ENCODE data around the gene VPS26A. TPM values are rescaled to one million over a fixed set of nuclear protein-coding genes. Genes with fewer than 3 reads are reported as not detected.

Gene VPS26A
- total RNA-seq, 1 experiment from 2014 or later: 80.1 TPM

- POLR2A ChIA-PET (ENCODE audit: low non-redundant PET): no interaction called here
- CTCF ChIA-PET: no interaction called here
- H3K4me3 ChIP-seq (ENCODE audit: low read depth, low read length, poor library complexity, severe bottlenecking): no peak overlapping the region
- H3K4me1 ChIP-seq (ENCODE audit: insufficient read depth, low read length, poor library complexity, severe bottlenecking): peaks cover under 1% of the 10 kb centered on the region
- TF ChIP-seq CTCF (conservative IDR thresholded peaks at IDR 0.05; ENCODE audit: low read depth, low read length) (no peak), EZH2 (IDR thresholded peaks at IDR 0.05; ENCODE audit: borderline replicate concordance, low read depth, low read length, poor library complexity, severe bottlenecking) (no peak)
- H3K27ac ChIP-seq (ENCODE audit: low read depth, low read length, poor library complexity, severe bottlenecking): no peak overlapping the region
- H3K9me3 ChIP-seq (ENCODE audit: low read depth, low read length, poor library complexity, severe bottlenecking): no peaks in the 10 kb centered on the region
- DNase-seq (ENCODE audit: low spot score): no peak
- H3K27me3 ChIP-seq (replicated peaks; ENCODE audit: insufficient read depth, low read depth, low read length, poor library complexity): no peaks in the 10 kb centered on the region
- no TSS peak for BruUV-seq (replicated peaks)
- peaks cover 41% of the 10 kb centered on the region for H3K36me3 ChIP-seq (ENCODE audit: insufficient read depth, low read length, poor library complexity, severe bottlenecking)
- intact Hi-C loops (cut with micrococcal nuclease; ENCODE audit: unreplicated experiment): no loop called here
Observed at GRCh38 chr10:69186524-69186923, 62.5 kb downstream of the VPS26A start.

- BruUV-seq (replicated peaks): no TSS peak
- CTCF ChIA-PET: no interaction called here
Observed at GRCh38 chr10:69201045-69201444, 77.1 kb downstream of the VPS26A start.

GRCh38 chr10:69202332-69202731, 78.4 kb downstream of the VPS26A start:
- no peak for DNase-seq (ENCODE audit: low spot score)
- Histone ChIP-seq H3K27ac (ENCODE audit: low read depth, low read length, poor library complexity, severe bottlenecking) (no peak overlapping the region), H3K4me3 (ENCODE audit: low read depth, low read length, poor library complexity, severe bottlenecking) (no peak overlapping the region), H3K27me3 (replicated peaks; ENCODE audit: insufficient read depth, low read depth, low read length, poor library complexity) (no peaks in the 10 kb centered on the region), H3K4me1 (ENCODE audit: insufficient read depth, low read length, poor library complexity, severe bottlenecking) (no peaks in the 10 kb centered on the region), H3K9me3 (ENCODE audit: low read depth, low read length, poor library complexity, severe bottlenecking) (no peaks in the 10 kb centered on the region), H3K36me3 (ENCODE audit: insufficient read depth, low read length, poor library complexity, severe bottlenecking) (peaks cover 28% of the 10 kb centered on the region)
- intact Hi-C loops (cut with micrococcal nuclease; ENCODE audit: unreplicated experiment): no loop called here
- TF ChIP-seq CTCF (conservative IDR thresholded peaks at IDR 0.05; ENCODE audit: low read depth, low read length): no peak
- TF ChIP-seq EZH2 (IDR thresholded peaks at IDR 0.05; ENCODE audit: borderline replicate concordance, low read depth, low read length, poor library complexity, severe bottlenecking): no peak
- ChIA-PET POLR2A (ENCODE audit: low non-redundant PET) (no interaction called here), CTCF (no interaction called here)
- BruUV-seq (replicated peaks): no TSS peak

More at GRCh38 chr10:69201045-69201444, 77.1 kb downstream of the VPS26A start:
- H3K4me1 ChIP-seq (ENCODE audit: insufficient read depth, low read length, poor library complexity, severe bottlenecking): no peaks in the 10 kb centered on the region
- no peaks in the 10 kb centered on the region for H3K9me3 ChIP-seq (ENCODE audit: low read depth, low read length, poor library complexity, severe bottlenecking)
- H3K27me3 ChIP-seq (replicated peaks; ENCODE audit: insufficient read depth, low read depth, low read length, poor library complexity): no peaks in the 10 kb centered on the region
- DNase-seq (ENCODE audit: low spot score): no peak
- H3K36me3 ChIP-seq (ENCODE audit: insufficient read depth, low read length, poor library complexity, severe bottlenecking): peaks cover 27% of the 10 kb centered on the region
- POLR2A ChIA-PET (ENCODE audit: low non-redundant PET): no interaction called here
- no peak overlapping the region for H3K4me3 ChIP-seq (ENCODE audit: low read depth, low read length, poor library complexity, severe bottlenecking)
- TF ChIP-seq EZH2 (IDR thresholded peaks at IDR 0.05; ENCODE audit: borderline replicate concordance, low read depth, low read length, poor library complexity, severe bottlenecking) (no peak), CTCF (conservative IDR thresholded peaks at IDR 0.05; ENCODE audit: low read depth, low read length) (no peak)
- no peak overlapping the region for H3K27ac ChIP-seq (ENCODE audit: low read depth, low read length, poor library complexity, severe bottlenecking)
- intact Hi-C loops (cut with micrococcal nuclease; ENCODE audit: unreplicated experiment): no loop called here
